Hepatocyte (in vitro differentiated cells): ENCODE data around the gene CDH12. TPM values are rescaled to one million over a fixed set of nuclear protein-coding genes. Genes with fewer than 3 reads are reported as not detected.
"Not testable (repeated sequence)": the region's sequence is repeated elsewhere in the genome, so short reads cannot be mapped to it uniquely, and the experiment has no call there.

Experiments used
- DNase-seq: peaks from one replicate; pipeline ENCODE4 v3.0.0-alpha.2; 2016; ENCODE audit warnings: low spot score
- H2AFZ ChIP-seq: fragments of 200-600 bp; sonication (generic); 2 replicates; pipeline ENCODE4 v1.6.0; 2016; ENCODE audit warnings: antibody characterized with exemption, mild to moderate bottlenecking
- H3K27ac ChIP-seq: fragments of 200-600 bp; sonication (generic); 2 replicates; pipeline ENCODE4 v1.5.1; 2016; ENCODE audit warnings: mild to moderate bottlenecking
- H3K27me3 ChIP-seq: fragments of 200-600 bp; sonication (generic); 2 replicates; pipeline ENCODE4 v1.6.1; 2016
- H3K36me3 ChIP-seq: fragments of 200-600 bp; sonication (generic); replicated peaks from 2 replicates; pipeline ENCODE4 v1.5.1; 2016; ENCODE audit warnings: low read depth; ENCODE audit not compliant: insufficient read depth
- H3K4me1 ChIP-seq: fragments of 200-600 bp; sonication (generic); 2 replicates; pipeline ENCODE4 v1.5.1; 2016; ENCODE audit warnings: mild to moderate bottlenecking, moderate library complexity; ENCODE audit not compliant: insufficient read depth
- H3K4me2 ChIP-seq: fragments of 200-600 bp; sonication (generic); 2 replicates; pipeline ENCODE4 v1.6.0; 2016
- H3K4me3 ChIP-seq: fragments of 200-600 bp; sonication (generic); 2 replicates; pipeline ENCODE4 v1.5.1; 2016; ENCODE audit warnings: mild to moderate bottlenecking
- H3K79me2 ChIP-seq: fragments of 200-600 bp; sonication (generic); 2 replicates; pipeline ENCODE4 v1.6.0; 2017; ENCODE audit warnings: mild to moderate bottlenecking
- H3K9me2 ChIP-seq: fragments of 200-600 bp; sonication (generic); replicated peaks from 2 replicates; pipeline ENCODE4 v1.6.0; 2017; ENCODE audit warnings: mild to moderate bottlenecking; ENCODE audit not compliant: insufficient read depth
- H3K9me3 ChIP-seq: fragments of 200-600 bp; sonication (generic); 2 replicates; pipeline ENCODE4 v1.5.1; 2016; ENCODE audit warnings: low read depth, mild to moderate bottlenecking
- H4K20me1 ChIP-seq: fragments of 200-600 bp; sonication (generic); 2 replicates; pipeline ENCODE4 v1.6.0; 2016; ENCODE audit warnings: mild to moderate bottlenecking; ENCODE audit not compliant: insufficient read depth, poor library complexity, severe bottlenecking
- EZH2 ChIP-seq: fragments of 200-600 bp; sonication (generic); IDR thresholded peaks from 2 replicates; pipeline ENCODE4 v1.6.1; 2016; ENCODE audit warnings: antibody characterized with exemption, mild to moderate bottlenecking, borderline replicate concordance
- EZH2phosphoT487 ChIP-seq: fragments of 200-600 bp; sonication (generic); IDR thresholded peaks from one replicate; pipeline ENCODE4 v1.6.1; 2018; ENCODE audit warnings: antibody characterized with exemption, mild to moderate bottlenecking, low read depth, moderate library complexity; ENCODE audit not compliant: unreplicated experiment, severe bottlenecking
- WGBS: methylation state at CpG from one replicate; pipeline ENCODE4 v1.1.6; 2016; ENCODE audit warnings: low lambda C conversion rate; ENCODE audit errors: missing lambda C conversion rate; 5-methylcytosine and 5-hydroxymethylcytosine counted together
- polyA plus RNA-seq: library from polyadenylated mRNA; unstranded; fragments of >200 nt; fragmentation: Nextera tagmentation; extraction: Ambion mirVana; gene quantifications from 2 replicates; pipeline ENCODE4 v1.2.1, GENCODE V29; 2016
- total RNA-seq: library from RNA; depleted of rRNA; stranded (reverse); fragments of >200 nt; gene quantifications from 2 replicates; pipeline ENCODE4 v1.2.3, GENCODE V29; 2014
- TF ChIP-seq, protein P1 (sequence below): fragments of 200-600 bp; sonication (generic); IDR thresholded peaks from 2 replicates; pipeline ENCODE4 v1.5.1; 2016; ENCODE audit warnings: antibody characterized with exemption, mild to moderate bottlenecking; ENCODE audit not compliant: poor library complexity

The CDH12 gene
- total and polyA plus RNA-seq, 2 experiments from 2014 or later = 15.4 to 44.5 TPM

DNA sequence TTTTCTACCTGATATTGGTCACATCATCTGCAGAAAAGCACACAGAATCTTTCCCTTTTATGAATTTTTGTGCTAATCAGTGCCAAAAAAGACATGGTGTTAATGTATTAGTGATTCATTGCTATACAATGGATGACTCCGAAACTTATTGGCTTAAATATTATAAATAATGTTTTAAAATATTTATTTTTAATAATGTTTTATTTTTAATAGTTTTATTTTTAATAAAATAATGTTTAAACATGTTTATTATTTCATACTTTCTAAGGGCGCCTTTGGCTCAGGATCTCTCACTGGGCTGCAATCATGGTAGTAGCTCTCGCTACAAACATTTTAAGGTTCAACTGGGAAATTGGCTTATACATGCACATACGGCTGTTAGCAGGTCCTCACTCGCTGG lies 65.7 kb downstream of the CDH12 start:
- Histone ChIP-seq H3K9me2 (no peaks in the 10 kb centered on the region), H3K36me3 (no peaks in the 10 kb centered on the region), H3K4me1 (no peaks in the 10 kb centered on the region), H3K9me3 (no peaks in the 10 kb centered on the region), H4K20me1 (no peaks in the 10 kb centered on the region), H3K4me2 (no peak overlapping the region), H3K27me3 (no peaks in the 10 kb centered on the region), H3K79me2 (no peaks in the 10 kb centered on the region), H3K27ac (no peak overlapping the region), H2AFZ (no peak overlapping the region), H3K4me3 (no peak overlapping the region)
- DNase-seq = no peak
- TF ChIP-seq, protein P1, sequence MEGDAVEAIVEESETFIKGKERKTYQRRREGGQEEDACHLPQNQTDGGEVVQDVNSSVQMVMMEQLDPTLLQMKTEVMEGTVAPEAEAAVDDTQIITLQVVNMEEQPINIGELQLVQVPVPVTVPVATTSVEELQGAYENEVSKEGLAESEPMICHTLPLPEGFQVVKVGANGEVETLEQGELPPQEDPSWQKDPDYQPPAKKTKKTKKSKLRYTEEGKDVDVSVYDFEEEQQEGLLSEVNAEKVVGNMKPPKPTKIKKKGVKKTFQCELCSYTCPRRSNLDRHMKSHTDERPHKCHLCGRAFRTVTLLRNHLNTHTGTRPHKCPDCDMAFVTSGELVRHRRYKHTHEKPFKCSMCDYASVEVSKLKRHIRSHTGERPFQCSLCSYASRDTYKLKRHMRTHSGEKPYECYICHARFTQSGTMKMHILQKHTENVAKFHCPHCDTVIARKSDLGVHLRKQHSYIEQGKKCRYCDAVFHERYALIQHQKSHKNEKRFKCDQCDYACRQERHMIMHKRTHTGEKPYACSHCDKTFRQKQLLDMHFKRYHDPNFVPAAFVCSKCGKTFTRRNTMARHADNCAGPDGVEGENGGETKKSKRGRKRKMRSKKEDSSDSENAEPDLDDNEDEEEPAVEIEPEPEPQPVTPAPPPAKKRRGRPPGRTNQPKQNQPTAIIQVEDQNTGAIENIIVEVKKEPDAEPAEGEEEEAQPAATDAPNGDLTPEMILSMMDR = no peak
- no peak for TF ChIP-seq EZH2phosphoT487
- TF ChIP-seq EZH2 = no peak
- 84% methylated on average over 5 of the region's 5 CpGs for WGBS

DNA sequence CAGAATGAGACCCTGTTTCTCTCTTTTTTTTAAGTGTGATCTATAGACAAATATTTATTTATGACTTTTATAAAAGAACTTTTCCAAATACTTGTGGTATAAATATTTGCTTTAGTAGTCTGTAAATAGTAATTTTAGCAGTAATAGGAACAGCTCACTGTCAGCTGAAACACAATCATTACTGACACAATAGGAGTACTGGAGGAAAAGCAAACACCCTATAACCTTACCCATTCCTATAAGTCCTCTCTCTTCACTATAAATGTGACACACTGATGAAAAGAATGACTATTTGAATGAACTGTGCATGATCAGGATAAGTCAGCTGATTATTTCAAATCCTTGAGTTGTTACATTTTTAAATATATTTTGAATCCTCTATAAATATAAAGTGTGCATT lies 72.4 kb downstream of the CDH12 start:
- Histone ChIP-seq H3K9me2 (no peaks in the 10 kb centered on the region), H2AFZ (no peak overlapping the region), H4K20me1 (no peaks in the 10 kb centered on the region), H3K27me3 (no peaks in the 10 kb centered on the region), H3K27ac (no peak overlapping the region), H3K4me3 (no peak overlapping the region), H3K9me3 (no peaks in the 10 kb centered on the region), H3K79me2 (no peaks in the 10 kb centered on the region), H3K36me3 (no peaks in the 10 kb centered on the region), H3K4me1 (no peaks in the 10 kb centered on the region), H3K4me2 (no peak overlapping the region)
- DNase-seq = no peak
- no peak for TF ChIP-seq EZH2

DNA sequence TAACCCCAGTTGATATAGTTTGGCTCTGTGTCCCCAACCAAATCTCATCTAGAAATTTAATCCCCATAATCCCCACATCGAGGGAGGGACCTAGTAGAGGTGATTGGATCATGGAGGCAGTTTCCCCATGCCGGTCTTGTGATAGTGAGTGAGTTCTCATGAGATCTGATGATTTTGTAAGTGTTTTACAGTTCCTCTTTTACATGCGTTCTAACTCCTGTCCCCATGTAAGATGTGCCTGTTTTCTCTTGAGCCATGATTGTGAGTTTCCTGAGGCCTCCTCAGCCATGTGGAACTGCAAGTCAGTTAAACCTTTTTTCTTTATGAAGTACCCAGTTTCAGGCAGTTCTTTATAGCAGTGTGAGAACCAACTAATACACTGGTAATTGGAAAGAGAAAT lies 73.6 kb downstream of the CDH12 start:
- no peak for DNase-seq
- Histone ChIP-seq H2AFZ (no peak overlapping the region), H3K27ac (no peak overlapping the region), H3K9me3 (no peaks in the 10 kb centered on the region), H3K4me1 (no peaks in the 10 kb centered on the region), H3K36me3 (no peaks in the 10 kb centered on the region), H3K9me2 (no peaks in the 10 kb centered on the region), H3K4me2 (no peak overlapping the region), H3K4me3 (no peak overlapping the region), H4K20me1 (no peaks in the 10 kb centered on the region), H3K27me3 (no peaks in the 10 kb centered on the region), H3K79me2 (no peaks in the 10 kb centered on the region)
- WGBS = 89% methylated on average over 3 of the region's 3 CpGs
- TF ChIP-seq, protein P1 = no peak
- TF ChIP-seq EZH2phosphoT487 (no peak), EZH2 (no peak)

DNA sequence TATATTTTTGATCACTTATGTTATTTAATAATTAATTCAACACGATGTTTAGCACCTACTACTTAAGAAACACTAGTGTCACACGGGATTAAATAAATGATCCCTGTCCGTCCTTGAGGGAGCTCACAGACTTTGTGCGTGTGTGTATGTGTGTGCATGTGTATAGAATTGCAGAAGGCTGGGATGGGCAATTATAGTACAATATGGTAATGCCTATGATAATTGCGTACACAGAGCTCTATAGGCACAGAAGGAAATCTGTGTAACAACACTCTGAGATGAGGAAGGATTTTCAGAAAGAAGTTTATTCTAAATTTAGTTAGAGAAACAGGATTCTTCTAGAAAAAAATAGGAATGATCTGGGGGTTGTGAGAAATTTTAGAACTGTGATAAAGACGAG lies 76.9 kb downstream of the CDH12 start:
- WGBS = 85% methylated on average over 6 of the region's 6 CpGs

DNA sequence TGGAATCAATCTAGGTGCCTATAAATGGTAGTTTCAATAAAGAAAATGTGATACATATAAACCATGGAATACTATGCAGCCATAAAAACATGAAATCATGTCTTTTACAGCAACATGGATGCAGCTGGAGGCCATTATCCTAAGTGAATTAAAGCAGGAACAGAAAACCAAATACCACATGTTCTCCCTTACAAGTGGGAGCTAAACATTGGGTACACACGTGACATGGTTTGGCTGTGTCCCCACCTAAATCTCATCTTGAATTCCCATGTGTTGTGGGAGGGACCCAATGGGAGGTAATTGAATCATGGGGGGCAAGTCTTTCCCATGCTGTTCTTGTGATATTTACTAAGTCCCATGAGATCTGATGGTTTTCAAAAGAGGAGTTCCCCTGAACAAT lies 78.9 kb downstream of the CDH12 start:
- H3K4me1 ChIP-seq, H3K27me3 ChIP-seq, H3K36me3 ChIP-seq, H4K20me1 ChIP-seq, H2AFZ ChIP-seq, H3K9me2 ChIP-seq, H3K4me2 ChIP-seq, H3K9me3 ChIP-seq, H3K79me2 ChIP-seq, DNase-seq, H3K27ac ChIP-seq, H3K4me3 ChIP-seq: not testable (repeated sequence)
- 93% methylated on average over 1 of the region's 1 CpG for WGBS

More for the DNA sequence above, 76.9 kb downstream of the CDH12 start:
- no peaks in the 10 kb centered on the region for H3K79me2 ChIP-seq
- H3K27ac ChIP-seq = no peak overlapping the region
- no peaks in the 10 kb centered on the region for H3K9me2 ChIP-seq
- H4K20me1 ChIP-seq = no peaks in the 10 kb centered on the region
- no peaks in the 10 kb centered on the region for H3K4me1 ChIP-seq
- H3K4me3 ChIP-seq = no peak overlapping the region
- no peaks in the 10 kb centered on the region for H3K36me3 ChIP-seq
- no peaks in the 10 kb centered on the region for H3K9me3 ChIP-seq
- H3K27me3 ChIP-seq = no peaks in the 10 kb centered on the region
- no peak overlapping the region for H3K4me2 ChIP-seq
- no peak overlapping the region for H2AFZ ChIP-seq
- DNase-seq = no peak
- no peak for TF ChIP-seq EZH2phosphoT487
- TF ChIP-seq, protein P1 = no peak
- TF ChIP-seq EZH2 = no peak
